ENCODE measurements around the gene CFHR4. TPM values are rescaled to one million over a fixed set of nuclear protein-coding genes. Genes with fewer than 3 reads are reported as not detected.
"Not testable (repeated sequence)": the region's sequence is repeated elsewhere in the genome, so short reads cannot be mapped to it uniquely, and the experiment has no call there.

The CFHR4 gene
- total RNA-seq = not detected

DNA sequence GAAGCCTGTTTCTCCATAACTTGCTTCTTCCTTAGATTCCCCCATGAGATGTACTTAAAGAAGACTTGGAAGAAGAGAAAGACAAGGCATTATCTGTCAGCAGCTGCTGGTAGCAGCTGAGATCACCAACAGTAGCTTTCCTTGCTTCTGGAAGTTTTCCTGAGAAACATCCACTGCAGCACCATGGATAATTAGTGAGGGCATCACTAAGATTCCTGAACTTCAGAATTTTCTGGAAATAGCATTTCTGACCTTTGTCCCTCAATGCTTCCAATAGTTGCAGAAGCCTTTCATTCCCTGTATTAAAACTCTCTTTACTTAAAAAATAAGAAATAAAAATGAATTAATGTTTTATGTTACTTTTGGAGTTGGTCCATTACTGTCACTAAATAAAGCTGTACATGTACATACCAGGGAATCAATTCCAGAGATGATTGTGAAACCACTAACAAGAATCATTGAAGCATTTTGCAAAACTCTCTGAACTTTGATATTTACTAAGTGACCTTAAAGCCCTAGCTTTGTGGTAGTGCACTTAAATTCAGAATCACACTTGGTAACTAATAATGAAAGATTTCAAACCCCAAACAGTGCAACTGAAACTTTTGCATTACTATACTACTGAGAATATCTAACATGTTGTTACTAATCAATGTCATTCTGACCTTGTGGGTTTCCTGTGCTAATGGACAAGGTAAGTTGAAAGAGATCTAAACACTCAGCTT, at the start of gene CFHR4:
Gene CFHR4 (plus strand): TSS at position 538 of the 725 bp plus-strand sequence. CDS start 99 bp downstream, at position 637.
- no peaks in the 10 kb centered on the region for H3K27me3 ChIP-seq (ENCODE audit: control insufficient read depth in 3 of 3, insufficient read depth in 3 of 3, low read length in 3 of 3)
- no peaks in the 10 kb centered on the region for H3K36me3 ChIP-seq (ENCODE audit: control insufficient read depth in 3 of 3, insufficient read depth in 3 of 3, low read length in 3 of 3)
- no peaks in the 10 kb centered on the region for H3K4me1 ChIP-seq (ENCODE audit: control insufficient read depth in 3 of 3, insufficient read depth in 3 of 3, low read length in 3 of 3)
- H3K9ac ChIP-seq (ENCODE audit: low read depth in 1 of 3, low read length in 3 of 3) = no peak within 1 kb of the TSS
- H3K27ac ChIP-seq (ENCODE audit: low read depth, low read length) = no peak within 1 kb of the TSS
- H3K4me3 ChIP-seq (ENCODE audit: low read length in 3 of 3) = no peak within 1 kb of the TSS
- no peaks in the 10 kb centered on the region for H3K9me3 ChIP-seq (ENCODE audit: control insufficient read depth in 3 of 3, low read length in 3 of 3)

GRCh38 chr1:196849613-196850492, 38.0 kb upstream of the CFHR4 start:
- not testable (repeated sequence) for H3K36me3 ChIP-seq (ENCODE audit: control insufficient read depth in 3 of 3, insufficient read depth in 3 of 3, low read length in 3 of 3)

DNA sequence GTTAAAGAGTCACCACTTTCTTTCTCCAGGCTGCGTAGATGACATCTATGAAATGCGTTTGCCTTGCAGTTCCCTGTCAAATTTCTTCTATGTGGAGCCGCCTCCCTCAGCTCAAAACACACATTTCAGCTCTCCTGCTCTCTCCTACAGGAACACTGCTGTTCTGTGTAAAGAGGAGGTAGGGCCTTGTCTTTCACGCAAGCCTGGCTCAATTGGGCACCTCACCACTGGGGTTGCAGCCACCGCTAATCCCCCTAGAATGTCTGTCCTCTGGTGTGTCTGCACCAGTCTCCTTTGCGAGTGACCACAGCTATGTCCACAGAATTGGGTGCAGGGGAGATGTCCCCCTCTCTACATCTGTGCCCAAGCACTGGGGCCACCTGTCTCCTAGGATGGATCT, 31.8 kb upstream of the CFHR4 start:
- no peak overlapping the region for H3K9ac ChIP-seq (ENCODE audit: low read depth in 1 of 3, low read length in 3 of 3)
- H3K27ac ChIP-seq (ENCODE audit: low read depth, low read length) = no peak overlapping the region
- H3K4me1 ChIP-seq (ENCODE audit: control insufficient read depth in 3 of 3, insufficient read depth in 3 of 3, low read length in 3 of 3) = no peaks in the 10 kb centered on the region
- no peaks in the 10 kb centered on the region for H3K36me3 ChIP-seq (ENCODE audit: control insufficient read depth in 3 of 3, insufficient read depth in 3 of 3, low read length in 3 of 3)
- H3K4me3 ChIP-seq (ENCODE audit: low read length in 3 of 3) = no peak overlapping the region
- H3K9me3 ChIP-seq (ENCODE audit: control insufficient read depth in 3 of 3, low read length in 3 of 3) = no peaks in the 10 kb centered on the region
- H3K27me3 ChIP-seq (ENCODE audit: control insufficient read depth in 3 of 3, insufficient read depth in 3 of 3, low read length in 3 of 3) = no peaks in the 10 kb centered on the region

More at GRCh38 chr1:196849613-196850492, 38.0 kb upstream of the CFHR4 start:
- not testable (repeated sequence) for H3K27ac ChIP-seq (ENCODE audit: low read depth, low read length); H3K4me1 ChIP-seq (ENCODE audit: control insufficient read depth in 3 of 3, insufficient read depth in 3 of 3, low read length in 3 of 3); H3K27me3 ChIP-seq (ENCODE audit: control insufficient read depth in 3 of 3, insufficient read depth in 3 of 3, low read length in 3 of 3); H3K9ac ChIP-seq (ENCODE audit: low read depth in 1 of 3, low read length in 3 of 3); H3K9me3 ChIP-seq (ENCODE audit: control insufficient read depth in 3 of 3, low read length in 3 of 3); H3K4me3 ChIP-seq (ENCODE audit: low read length in 3 of 3)

- Histone ChIP-seq H3K9me3 (ENCODE audit: control insufficient read depth in 3 of 3, low read length in 3 of 3) (no peaks in the 10 kb centered on the region), H3K9ac (ENCODE audit: low read depth in 1 of 3, low read length in 3 of 3) (no peak overlapping the region), H3K27me3 (ENCODE audit: control insufficient read depth in 3 of 3, insufficient read depth in 3 of 3, low read length in 3 of 3) (no peaks in the 10 kb centered on the region), H3K27ac (ENCODE audit: low read depth, low read length) (no peak overlapping the region), H3K4me1 (ENCODE audit: control insufficient read depth in 3 of 3, insufficient read depth in 3 of 3, low read length in 3 of 3) (no peaks in the 10 kb centered on the region), H3K4me3 (ENCODE audit: low read length in 3 of 3) (no peak overlapping the region), H3K36me3 (ENCODE audit: control insufficient read depth in 3 of 3, insufficient read depth in 3 of 3, low read length in 3 of 3) (no peaks in the 10 kb centered on the region)
These were observed 30.7 kb upstream of the CFHR4 start for GRCh38 chr1:196857188-196857587.

GRCh38 chr1:196858811-196859210, 29.0 kb upstream of the CFHR4 start:
- Histone ChIP-seq H3K36me3 (ENCODE audit: control insufficient read depth in 3 of 3, insufficient read depth in 3 of 3, low read length in 3 of 3) (no peaks in the 10 kb centered on the region), H3K9ac (ENCODE audit: low read depth in 1 of 3, low read length in 3 of 3) (no peak overlapping the region), H3K4me1 (ENCODE audit: control insufficient read depth in 3 of 3, insufficient read depth in 3 of 3, low read length in 3 of 3) (no peaks in the 10 kb centered on the region), H3K9me3 (ENCODE audit: control insufficient read depth in 3 of 3, low read length in 3 of 3) (no peaks in the 10 kb centered on the region), H3K27ac (ENCODE audit: low read depth, low read length) (no peak overlapping the region), H3K4me3 (ENCODE audit: low read length in 3 of 3) (no peak overlapping the region), H3K27me3 (ENCODE audit: control insufficient read depth in 3 of 3, insufficient read depth in 3 of 3, low read length in 3 of 3) (no peaks in the 10 kb centered on the region)

- no peaks in the 10 kb centered on the region for H3K4me1 ChIP-seq (ENCODE audit: control insufficient read depth in 3 of 3, insufficient read depth in 3 of 3, low read length in 3 of 3)
- no peak overlapping the region for H3K9ac ChIP-seq (ENCODE audit: low read depth in 1 of 3, low read length in 3 of 3)
- H3K27me3 ChIP-seq (ENCODE audit: control insufficient read depth in 3 of 3, insufficient read depth in 3 of 3, low read length in 3 of 3) = no peaks in the 10 kb centered on the region
- no peak overlapping the region for H3K4me3 ChIP-seq (ENCODE audit: low read length in 3 of 3)
- no peaks in the 10 kb centered on the region for H3K36me3 ChIP-seq (ENCODE audit: control insufficient read depth in 3 of 3, insufficient read depth in 3 of 3, low read length in 3 of 3)
- H3K27ac ChIP-seq (ENCODE audit: low read depth, low read length) = no peak overlapping the region
- H3K9me3 ChIP-seq (ENCODE audit: control insufficient read depth in 3 of 3, low read length in 3 of 3) = no peaks in the 10 kb centered on the region
These were observed 27.4 kb upstream of the CFHR4 start for GRCh38 chr1:196860323-196860884.

- Histone ChIP-seq H3K36me3 (ENCODE audit: control insufficient read depth in 3 of 3, insufficient read depth in 3 of 3, low read length in 3 of 3) (no peaks in the 10 kb centered on the region), H3K4me1 (ENCODE audit: control insufficient read depth in 3 of 3, insufficient read depth in 3 of 3, low read length in 3 of 3) (no peaks in the 10 kb centered on the region), H3K27me3 (ENCODE audit: control insufficient read depth in 3 of 3, insufficient read depth in 3 of 3, low read length in 3 of 3) (no peaks in the 10 kb centered on the region), H3K4me3 (ENCODE audit: low read length in 3 of 3) (no peak overlapping the region), H3K9ac (ENCODE audit: low read depth in 1 of 3, low read length in 3 of 3) (no peak overlapping the region), H3K9me3 (ENCODE audit: control insufficient read depth in 3 of 3, low read length in 3 of 3) (no peaks in the 10 kb centered on the region), H3K27ac (ENCODE audit: low read depth, low read length) (no peak overlapping the region)
These were observed 26.4 kb upstream of the CFHR4 start for GRCh38 chr1:196861429-196861828.

DNA sequence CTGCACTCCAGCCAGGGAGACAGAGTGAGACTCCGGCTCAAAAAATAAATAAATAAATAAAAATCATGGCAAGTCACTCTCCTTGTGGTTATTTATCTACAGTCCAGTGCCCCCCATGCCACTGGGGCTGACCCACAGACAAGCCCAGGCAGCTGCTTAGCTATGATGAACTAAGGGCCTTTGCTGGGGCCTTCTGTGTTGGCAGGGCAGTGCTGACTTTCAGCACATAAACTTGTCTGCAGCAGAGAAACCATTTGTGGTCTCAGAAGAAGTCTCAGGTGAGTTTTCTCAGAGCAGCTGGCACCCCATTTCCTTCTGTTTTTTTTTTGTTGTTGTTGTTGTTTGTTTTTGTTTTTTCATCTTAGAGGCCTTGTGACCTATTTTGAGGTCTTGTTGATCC, 20.9 kb upstream of the CFHR4 start:
- no peak overlapping the region for H3K4me3 ChIP-seq (ENCODE audit: low read length in 3 of 3)
- no peaks in the 10 kb centered on the region for H3K9me3 ChIP-seq (ENCODE audit: control insufficient read depth in 3 of 3, low read length in 3 of 3)
- H3K36me3 ChIP-seq (ENCODE audit: control insufficient read depth in 3 of 3, insufficient read depth in 3 of 3, low read length in 3 of 3) = no peaks in the 10 kb centered on the region
- H3K27me3 ChIP-seq (ENCODE audit: control insufficient read depth in 3 of 3, insufficient read depth in 3 of 3, low read length in 3 of 3) = no peaks in the 10 kb centered on the region
- H3K27ac ChIP-seq (ENCODE audit: low read depth, low read length) = no peak overlapping the region
- H3K9ac ChIP-seq (ENCODE audit: low read depth in 1 of 3, low read length in 3 of 3) = no peak overlapping the region
- H3K4me1 ChIP-seq (ENCODE audit: control insufficient read depth in 3 of 3, insufficient read depth in 3 of 3, low read length in 3 of 3) = no peaks in the 10 kb centered on the region

- Histone ChIP-seq H3K9me3 (ENCODE audit: control insufficient read depth in 3 of 3, low read length in 3 of 3) (no peaks in the 10 kb centered on the region), H3K27ac (ENCODE audit: low read depth, low read length) (no peak overlapping the region), H3K27me3 (ENCODE audit: control insufficient read depth in 3 of 3, insufficient read depth in 3 of 3, low read length in 3 of 3) (peaks cover 0 to 2% (median 0%) of the 10 kb centered on the region in 3 donors), H3K4me1 (ENCODE audit: control insufficient read depth in 3 of 3, insufficient read depth in 3 of 3, low read length in 3 of 3) (no peaks in the 10 kb centered on the region), H3K36me3 (ENCODE audit: control insufficient read depth in 3 of 3, insufficient read depth in 3 of 3, low read length in 3 of 3) (no peaks in the 10 kb centered on the region), H3K4me3 (ENCODE audit: low read length in 3 of 3) (no peak overlapping the region), H3K9ac (ENCODE audit: low read depth in 1 of 3, low read length in 3 of 3) (no peak overlapping the region)
These were observed 14.5 kb upstream of the CFHR4 start for GRCh38 chr1:196873385-196873784.

- Histone ChIP-seq H3K9ac (ENCODE audit: low read depth in 1 of 3, low read length in 3 of 3) (no peak overlapping the region), H3K4me3 (ENCODE audit: low read length in 3 of 3) (no peak overlapping the region), H3K27me3 (ENCODE audit: control insufficient read depth in 3 of 3, insufficient read depth in 3 of 3, low read length in 3 of 3) (peaks cover 0 to 2% (median 0%) of the 10 kb centered on the region in 3 donors), H3K9me3 (ENCODE audit: control insufficient read depth in 3 of 3, low read length in 3 of 3) (no peaks in the 10 kb centered on the region), H3K4me1 (ENCODE audit: control insufficient read depth in 3 of 3, insufficient read depth in 3 of 3, low read length in 3 of 3) (no peaks in the 10 kb centered on the region), H3K36me3 (ENCODE audit: control insufficient read depth in 3 of 3, insufficient read depth in 3 of 3, low read length in 3 of 3) (no peaks in the 10 kb centered on the region), H3K27ac (ENCODE audit: low read depth, low read length) (no peak overlapping the region)
These were observed 11.9 kb upstream of the CFHR4 start for GRCh38 chr1:196875935-196876334.
